Tibial nerve (tissue), 4 donors: ENCODE measurements around the gene BMPR1B.

ENCODE experiments used
- EP300 ChIP-seq, 2 donors: sonication (generic); formaldehyde crosslinking; IDR thresholded peaks; one replicate each; pipeline ENCODE4 v1.6.1; 2017; ENCODE audit warnings: antibody characterized with exemption in 2 of 2, mild to moderate bottlenecking in 1 of 2
- POLR2A ChIP-seq, 2 donors: fragments of 450-650 bp; IDR thresholded peaks; one replicate each; pipeline ENCODE4 v1.6.1; 2017; ENCODE audit warnings: antibody characterized with exemption in 2 of 2, mild to moderate bottlenecking in 2 of 2, moderate library complexity in 2 of 2
- TF ChIP-seq, protein P1 (sequence below), 5 experiments: fragments of 200-600 bp in 3 of 5; fragments of 450-650 bp in 2 of 5; sonication (generic) in 3 of 5; IDR thresholded peaks; one replicate each; pipeline ENCODE4 v1.5.1; 2016 to 2019; ENCODE audit warnings: antibody characterized with exemption in 5 of 5, mild to moderate bottlenecking in 3 of 5, moderate library complexity in 2 of 5

DNA sequence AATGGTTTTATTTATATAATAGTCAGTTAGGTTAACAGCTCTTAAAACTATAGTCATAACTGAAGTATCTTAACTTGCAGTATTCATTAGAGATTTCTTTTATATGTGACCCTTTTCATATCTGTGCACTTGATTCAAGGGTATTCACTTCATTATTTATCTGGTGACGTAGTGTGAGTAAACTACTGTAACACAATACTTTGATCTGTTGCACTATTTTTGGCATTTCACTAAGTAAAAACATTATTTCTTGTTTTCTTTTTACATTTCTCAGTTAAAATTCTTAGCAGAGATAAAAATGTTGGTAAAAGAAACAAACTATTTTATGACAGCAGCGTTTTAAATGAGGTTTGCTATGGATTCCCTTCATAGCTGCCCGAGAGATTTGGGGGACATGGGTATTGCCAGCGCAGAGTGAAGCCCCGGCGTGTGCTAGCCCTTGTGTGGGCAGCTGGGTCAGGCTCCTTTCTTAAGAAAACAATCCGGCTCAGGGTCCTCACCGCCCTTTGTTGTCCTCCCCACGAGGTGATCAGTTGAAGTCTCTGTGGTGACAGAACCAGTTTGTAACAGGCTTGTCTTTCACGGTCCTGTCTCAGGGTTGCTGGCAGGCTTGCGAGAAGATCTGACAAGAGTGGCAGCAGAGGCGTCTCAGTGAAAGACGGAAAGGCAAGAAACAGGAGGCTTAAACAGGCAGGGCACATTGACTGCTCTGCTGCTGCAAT, 293.4 kb downstream of the BMPR1B start:
- TF ChIP-seq, protein P1, sequence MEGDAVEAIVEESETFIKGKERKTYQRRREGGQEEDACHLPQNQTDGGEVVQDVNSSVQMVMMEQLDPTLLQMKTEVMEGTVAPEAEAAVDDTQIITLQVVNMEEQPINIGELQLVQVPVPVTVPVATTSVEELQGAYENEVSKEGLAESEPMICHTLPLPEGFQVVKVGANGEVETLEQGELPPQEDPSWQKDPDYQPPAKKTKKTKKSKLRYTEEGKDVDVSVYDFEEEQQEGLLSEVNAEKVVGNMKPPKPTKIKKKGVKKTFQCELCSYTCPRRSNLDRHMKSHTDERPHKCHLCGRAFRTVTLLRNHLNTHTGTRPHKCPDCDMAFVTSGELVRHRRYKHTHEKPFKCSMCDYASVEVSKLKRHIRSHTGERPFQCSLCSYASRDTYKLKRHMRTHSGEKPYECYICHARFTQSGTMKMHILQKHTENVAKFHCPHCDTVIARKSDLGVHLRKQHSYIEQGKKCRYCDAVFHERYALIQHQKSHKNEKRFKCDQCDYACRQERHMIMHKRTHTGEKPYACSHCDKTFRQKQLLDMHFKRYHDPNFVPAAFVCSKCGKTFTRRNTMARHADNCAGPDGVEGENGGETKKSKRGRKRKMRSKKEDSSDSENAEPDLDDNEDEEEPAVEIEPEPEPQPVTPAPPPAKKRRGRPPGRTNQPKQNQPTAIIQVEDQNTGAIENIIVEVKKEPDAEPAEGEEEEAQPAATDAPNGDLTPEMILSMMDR (IDR thresholded peaks at IDR 0.05): no peak
- TF ChIP-seq EP300 (IDR thresholded peaks at IDR 0.05) (no peak), POLR2A (IDR thresholded peaks at IDR 0.05) (no peak)
